SU-DHL-6 (cell line): ENCODE results near the gene FAM81A.

Experiments
- H2AFZ ChIP-seq: fragments of 200-600 bp; sonication (generic); 2 replicates; pipeline ENCODE4 v1.6.1; 2014; ENCODE audit warnings: low read depth, mild to moderate bottlenecking, moderate library complexity, mixed read lengths, antibody characterized with exemption, low read length; ENCODE audit not compliant: severe bottlenecking
- H3F3A ChIP-seq: fragments of 200-600 bp; shearing (Covaris generic); 2 replicates; pipeline ENCODE4 v1.6.0; 2016; ENCODE audit warnings: antibody characterized with exemption, mild to moderate bottlenecking; ENCODE audit not compliant: insufficient read depth
- H3K27ac ChIP-seq: fragments of 200-600 bp; sonication (generic); 2 replicates; pipeline ENCODE4 v1.5.1; 2016; ENCODE audit warnings: low read depth, mild to moderate bottlenecking, low read length, moderate library complexity, mixed read lengths
- H3K27me3 ChIP-seq: fragments of 200-600 bp; sonication (generic), shearing (Covaris generic); 2 replicates; pipeline ENCODE4 v1.6.0; 2014; ENCODE audit warnings: mild to moderate bottlenecking, low read length
- H3K36me3 ChIP-seq: fragments of 200-600 bp; sonication (generic); 2 replicates; pipeline ENCODE4 v1.6.1; 2014; ENCODE audit warnings: mild to moderate bottlenecking, low read length, mixed read lengths
- H3K4me2 ChIP-seq: fragments of 300-600, 200-600 bp; shearing (Covaris generic), sonication (generic); 2 replicates; pipeline ENCODE4 v1.6.0; 2014; ENCODE audit warnings: low read length, low read depth, mild to moderate bottlenecking; ENCODE audit not compliant: poor library complexity, severe bottlenecking
- H3K4me3 ChIP-seq: fragments of 200-600 bp; sonication (generic); 2 replicates; pipeline ENCODE4 v1.5.1; 2014; ENCODE audit warnings: antibody characterized with exemption, low read length, mild to moderate bottlenecking, mixed read lengths; ENCODE audit not compliant: insufficient read depth, poor library complexity, severe bottlenecking
- H3K79me2 ChIP-seq: fragments of 200-600 bp; sonication (generic); 2 replicates; pipeline ENCODE4 v1.6.1; 2014; ENCODE audit warnings: mild to moderate bottlenecking, low read length, moderate library complexity; ENCODE audit not compliant: insufficient read depth
- H3K9ac ChIP-seq: fragments of 200-600 bp; sonication (generic); 2 replicates; pipeline ENCODE4 v1.7.0; 2014; ENCODE audit warnings: mild to moderate bottlenecking, low read length
- H3K9me2 ChIP-seq: fragments of 200-600 bp; sonication (generic); replicated peaks from 2 replicates; pipeline ENCODE4 v1.6.1; 2014; ENCODE audit warnings: low read length; ENCODE audit not compliant: insufficient read depth
- H3K9me3 ChIP-seq: fragments of 200-600 bp; sonication (generic); 2 replicates; pipeline ENCODE4 v1.6.1; 2014; ENCODE audit warnings: low read length, mixed read lengths; ENCODE audit not compliant: insufficient read depth
- H4K20me1 ChIP-seq: fragments of 200-600 bp; sonication (generic); 2 replicates; pipeline ENCODE4 v1.6.1; 2014; ENCODE audit warnings: low read depth, mild to moderate bottlenecking, antibody characterized with exemption, low read length, moderate library complexity, mixed read lengths
- EZH2phosphoT487 ChIP-seq: fragments of 200-600 bp; sonication (generic), shearing (Covaris generic); conservative IDR thresholded peaks from 2 replicates; pipeline ENCODE4 v1.6.1; 2018; ENCODE audit warnings: mild to moderate bottlenecking, antibody characterized with exemption, low read length, moderate library complexity, mixed read lengths
- TF ChIP-seq, protein P1 (sequence below): fragments of 200-600 bp; sonication (generic); IDR thresholded peaks from one replicate; pipeline ENCODE4 v1.5.1; 2017; ENCODE audit warnings: antibody characterized with exemption, mild to moderate bottlenecking, low read length, moderate library complexity; ENCODE audit not compliant: insufficient read depth, poor library complexity, severe bottlenecking

Gene FAM81A

DNA sequence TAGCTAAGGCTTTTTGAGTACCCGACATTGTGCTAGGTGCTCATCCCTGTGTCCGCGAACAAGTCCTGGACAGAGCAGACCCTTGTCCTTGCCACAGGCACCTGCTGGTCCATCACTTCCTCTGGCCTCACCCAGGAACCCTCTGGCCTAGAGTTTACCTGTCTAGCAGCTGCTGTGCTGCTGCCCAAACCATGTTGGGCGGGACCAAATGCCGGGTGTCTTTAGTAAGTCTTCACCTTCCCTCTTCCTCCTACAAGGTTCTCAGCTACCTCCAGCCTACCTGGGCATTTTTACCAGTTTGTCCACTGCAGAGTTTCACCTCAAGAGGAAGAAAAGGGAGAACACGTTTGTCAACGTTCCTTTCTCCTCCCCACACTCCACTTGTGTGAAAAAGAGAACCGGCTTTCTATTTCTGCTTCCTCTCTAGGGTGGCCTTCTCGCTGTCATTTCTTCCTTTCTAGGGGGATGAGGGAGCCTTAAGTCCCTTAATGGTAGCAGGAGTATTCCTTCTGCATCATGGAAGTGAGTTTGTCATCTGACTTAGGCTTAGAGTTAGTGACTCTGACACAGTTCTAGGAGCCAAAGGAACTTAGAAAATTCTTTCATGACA, 93.2 kb downstream of the FAM81A start:
- Histone ChIP-seq H3K9me3 (no peaks in the 10 kb centered on the region), H3F3A (no peaks in the 10 kb centered on the region), H3K4me3 (no peak overlapping the region), H3K9ac (no peak overlapping the region), H3K79me2 (no peaks in the 10 kb centered on the region), H3K4me2 (no peak overlapping the region), H2AFZ (no peak overlapping the region), H3K36me3 (no peaks in the 10 kb centered on the region), H3K27ac (no peak overlapping the region), H4K20me1 (no peaks in the 10 kb centered on the region), H3K27me3 (no peaks in the 10 kb centered on the region), H3K9me2 (no peaks in the 10 kb centered on the region)
- no peak for TF ChIP-seq EZH2phosphoT487
- TF ChIP-seq, protein P1, sequence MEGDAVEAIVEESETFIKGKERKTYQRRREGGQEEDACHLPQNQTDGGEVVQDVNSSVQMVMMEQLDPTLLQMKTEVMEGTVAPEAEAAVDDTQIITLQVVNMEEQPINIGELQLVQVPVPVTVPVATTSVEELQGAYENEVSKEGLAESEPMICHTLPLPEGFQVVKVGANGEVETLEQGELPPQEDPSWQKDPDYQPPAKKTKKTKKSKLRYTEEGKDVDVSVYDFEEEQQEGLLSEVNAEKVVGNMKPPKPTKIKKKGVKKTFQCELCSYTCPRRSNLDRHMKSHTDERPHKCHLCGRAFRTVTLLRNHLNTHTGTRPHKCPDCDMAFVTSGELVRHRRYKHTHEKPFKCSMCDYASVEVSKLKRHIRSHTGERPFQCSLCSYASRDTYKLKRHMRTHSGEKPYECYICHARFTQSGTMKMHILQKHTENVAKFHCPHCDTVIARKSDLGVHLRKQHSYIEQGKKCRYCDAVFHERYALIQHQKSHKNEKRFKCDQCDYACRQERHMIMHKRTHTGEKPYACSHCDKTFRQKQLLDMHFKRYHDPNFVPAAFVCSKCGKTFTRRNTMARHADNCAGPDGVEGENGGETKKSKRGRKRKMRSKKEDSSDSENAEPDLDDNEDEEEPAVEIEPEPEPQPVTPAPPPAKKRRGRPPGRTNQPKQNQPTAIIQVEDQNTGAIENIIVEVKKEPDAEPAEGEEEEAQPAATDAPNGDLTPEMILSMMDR = no peak

DNA sequence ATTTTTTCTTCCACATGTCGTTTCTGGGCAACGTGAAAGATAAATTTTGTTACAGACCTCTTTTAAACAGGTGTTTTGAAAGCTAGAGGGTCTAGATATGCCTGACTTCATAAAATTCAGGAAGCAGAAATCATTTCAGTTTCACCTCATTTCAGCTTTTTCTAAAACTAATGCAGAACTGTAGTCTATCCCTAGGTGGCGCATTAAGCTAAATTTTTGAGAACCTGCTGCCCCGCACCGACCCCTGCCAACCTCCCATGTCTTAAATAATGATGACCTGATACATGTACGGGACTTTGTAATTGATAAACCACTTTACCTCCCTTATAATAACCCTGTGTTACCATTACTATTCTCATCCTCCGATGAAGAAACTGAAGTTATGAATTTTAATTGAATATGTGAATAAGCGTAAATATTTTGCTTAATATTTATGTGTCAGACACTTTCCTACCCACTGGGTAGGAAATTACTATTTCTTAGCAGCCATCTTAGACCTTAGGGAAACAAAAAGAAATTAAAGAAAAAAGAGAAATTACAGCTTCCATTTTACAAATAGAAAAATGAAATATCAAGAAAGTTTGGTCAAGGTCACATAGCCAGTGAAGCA, 94.9 kb downstream of the FAM81A start:
- H3K9ac ChIP-seq = no peak overlapping the region
- no peaks in the 10 kb centered on the region for H3K27me3 ChIP-seq
- H3K4me2 ChIP-seq = peak overlapping the region; percentile 48
- TF ChIP-seq EZH2phosphoT487 = no peak
- TF ChIP-seq, protein P1 = peak; percentile 71
- no peaks in the 10 kb centered on the region for H3K79me2 ChIP-seq
- no peaks in the 10 kb centered on the region for H3K9me3 ChIP-seq
- no peaks in the 10 kb centered on the region for H3K9me2 ChIP-seq
- no peaks in the 10 kb centered on the region for H3F3A ChIP-seq
- peak overlapping the region; percentile 81 for H2AFZ ChIP-seq
- no peaks in the 10 kb centered on the region for H3K36me3 ChIP-seq
- H3K4me3 ChIP-seq = no peak overlapping the region
- H4K20me1 ChIP-seq = no peaks in the 10 kb centered on the region
- H3K27ac ChIP-seq = no peak overlapping the region

DNA sequence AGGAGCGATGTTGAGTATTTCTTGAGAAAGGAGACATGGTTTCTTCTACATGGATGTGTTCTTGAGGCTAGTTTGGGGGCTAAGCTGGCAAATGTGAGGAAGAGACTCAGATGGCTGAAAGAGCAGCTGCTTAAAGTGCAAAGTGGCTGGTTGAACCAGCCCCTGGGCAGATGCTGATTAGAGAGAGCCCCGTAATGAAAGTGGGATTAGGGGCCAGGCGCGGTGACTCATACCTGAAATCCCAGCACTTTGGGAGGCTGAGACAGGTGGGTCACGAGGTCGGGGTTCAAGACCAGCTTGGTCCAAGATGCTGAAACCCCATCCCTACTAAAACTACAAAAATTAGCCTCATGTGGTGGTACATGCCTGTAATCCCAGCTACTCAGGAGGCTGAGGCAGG, 98.6 kb downstream of the FAM81A start:
- Histone ChIP-seq H3K4me2 (no peak overlapping the region), H3K9me3 (no peaks in the 10 kb centered on the region), H4K20me1 (no peaks in the 10 kb centered on the region), H3K4me3 (no peak overlapping the region), H3K36me3 (no peaks in the 10 kb centered on the region), H3K9me2 (no peaks in the 10 kb centered on the region), H3F3A (no peaks in the 10 kb centered on the region), H3K9ac (no peak overlapping the region), H3K27me3 (no peaks in the 10 kb centered on the region), H3K79me2 (no peaks in the 10 kb centered on the region), H2AFZ (no peak overlapping the region), H3K27ac (no peak overlapping the region)
- TF ChIP-seq, protein P1 = no peak
- no peak for TF ChIP-seq EZH2phosphoT487
